Vagina (tissue), 2 donors: ENCODE results near the gene SPTBN1. TPM values are rescaled to one million over a fixed set of nuclear protein-coding genes. Genes with fewer than 3 reads are reported as not detected.

Experiments
- DNase-seq, 2 donors: peaks; one replicate each; pipeline ENCODE4 v3.0.0-alpha.2; 2017; ENCODE audit errors: extremely low spot score in 2 of 2
- H3K27ac ChIP-seq: fragments of 200-600 bp; sonication (generic); one replicate; pipeline ENCODE4 v1.5.1; 2019
- H3K27me3 ChIP-seq: fragments of 200-600 bp; sonication (generic); one replicate; pipeline ENCODE4 v1.5.1; 2019
- H3K36me3 ChIP-seq, 2 donors: fragments of 200-600 bp; sonication (generic); one replicate each; pipeline ENCODE4 v1.5.1; 2017 to 2019
- H3K4me1 ChIP-seq: fragments of 200-600 bp; sonication (generic); one replicate; pipeline ENCODE4 v1.5.1; 2019
- H3K4me3 ChIP-seq, 2 donors: fragments of 200-600 bp; sonication (generic); 1 replicate in 1 of 2; 2 replicates in 1 of 2; pipeline ENCODE4 v1.5.1; 2016 to 2019
- H3K9me3 ChIP-seq: fragments of 200-600 bp; sonication (generic); one replicate; pipeline ENCODE4 v1.5.1; 2019
- CTCF ChIP-seq, 3 experiments: fragments of 450-650 bp in 2 of 3; fragments of 200-600 bp in 1 of 3; sonication (generic) in 1 of 3; IDR thresholded peaks; one replicate each; pipeline ENCODE4 v1.5.1; 2017 to 2019; ENCODE audit warnings: antibody characterized with exemption in 3 of 3, mild to moderate bottlenecking in 2 of 3, moderate library complexity in 2 of 3
- POLR2A ChIP-seq, 2 donors: fragments of 450-650 bp; IDR thresholded peaks; one replicate each; pipeline ENCODE4 v1.6.1; 2017; ENCODE audit warnings: antibody characterized with exemption in 2 of 2, mild to moderate bottlenecking in 2 of 2, moderate library complexity in 2 of 2
- POLR2AphosphoS5 ChIP-seq, 2 donors: sonication (generic); formaldehyde crosslinking; IDR thresholded peaks; one replicate each; pipeline ENCODE4 v1.9.0; 2017; ENCODE audit warnings: antibody characterized with exemption in 2 of 2, mild to moderate bottlenecking in 2 of 2, low read depth in 1 of 2; ENCODE audit not compliant: insufficient read depth in 1 of 2
- intact Hi-C: fragments of 100-400 bp; cut with DNase I; formaldehyde crosslinking; loops from one replicate; pipeline ENCODE4 v1.15.1; 2023
- total RNA-seq: library from RNA; depleted of rRNA; stranded (reverse); fragments of >200 nt; gene quantifications from one replicate; pipeline ENCODE4 v1.2.3, GENCODE V29; 2016

Gene SPTBN1
- total RNA-seq, 1 donor from 2014 or later = 278 TPM

DNA sequence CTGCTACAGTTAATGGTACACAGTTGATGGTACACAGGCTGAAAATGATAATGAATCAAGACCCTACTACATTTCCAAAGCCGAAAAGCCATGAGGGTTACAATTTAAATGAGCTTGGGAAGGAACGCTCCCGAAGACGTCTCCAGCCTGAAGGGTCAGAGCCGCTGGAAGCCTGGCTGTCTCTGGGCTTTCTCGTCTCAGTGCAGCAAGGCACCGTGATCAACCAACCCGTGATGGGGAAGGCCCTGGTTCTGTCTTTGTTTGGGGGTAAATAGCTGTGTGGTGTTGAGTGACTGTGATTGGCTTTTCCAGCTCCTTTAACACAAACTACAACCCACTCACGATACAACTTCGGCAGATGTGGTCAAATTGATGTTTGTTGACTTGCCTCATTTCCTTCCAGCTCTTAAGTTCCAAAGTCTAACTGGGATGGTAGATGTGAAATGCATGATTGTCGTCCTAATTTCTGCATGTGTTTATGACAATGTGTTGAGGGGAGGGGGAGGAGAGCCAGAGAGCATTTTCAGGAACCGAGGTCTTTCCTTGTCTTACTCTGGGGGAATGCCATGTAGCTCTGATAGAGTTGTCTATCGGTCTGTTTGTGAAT is 207.4 kb downstream of the SPTBN1 start:
- Histone ChIP-seq H3K9me3 (no peaks in the 10 kb centered on the region), H3K27me3 (no peaks in the 10 kb centered on the region), H3K4me1 (peaks cover 42% of the 10 kb centered on the region), H3K4me3 (no peak overlapping the region), H3K27ac (no peak overlapping the region), H3K36me3 (peaks cover 0 to 62% of the 10 kb centered on the region in 2 donors)
- intact Hi-C loops = no loop called here
- TF ChIP-seq POLR2A (IDR thresholded peaks at IDR 0.05) (no peak), CTCF (IDR thresholded peaks at IDR 0.05) (no peak), POLR2AphosphoS5 (IDR thresholded peaks at IDR 0.05; ENCODE audit: insufficient read depth in 1 of 2, low read depth in 1 of 2) (no peak)
- peak in 1 of 2 donors; percentile 83 for DNase-seq

DNA sequence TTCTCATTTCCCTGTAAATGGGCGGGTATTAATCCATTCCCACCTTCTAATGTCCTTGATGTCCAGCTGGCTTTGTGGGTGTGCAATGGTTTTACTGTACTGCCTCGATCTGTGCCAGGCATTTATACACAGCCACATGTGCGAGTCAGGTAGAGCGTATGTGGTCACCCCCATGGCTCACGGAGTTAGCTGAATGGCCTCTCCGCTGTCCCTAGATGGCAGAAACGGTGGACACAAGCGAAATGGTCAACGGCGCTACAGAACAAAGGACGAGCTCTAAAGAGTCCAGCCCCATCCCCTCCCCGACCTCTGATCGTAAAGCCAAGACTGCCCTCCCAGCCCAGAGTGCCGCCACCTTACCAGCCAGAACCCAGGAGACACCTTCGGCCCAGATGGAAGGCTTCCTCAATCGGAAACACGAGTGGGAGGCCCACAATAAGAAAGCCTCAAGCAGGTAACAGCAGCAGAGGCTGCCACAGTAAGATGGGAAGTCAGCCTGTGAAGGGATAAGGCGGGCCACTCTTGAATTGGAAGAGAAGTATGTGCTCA is 208.2 kb downstream of the SPTBN1 start:
- intact Hi-C loops = no loop called here
- Histone ChIP-seq H3K4me1 (peaks cover 44% of the 10 kb centered on the region), H3K27me3 (no peaks in the 10 kb centered on the region), H3K27ac (peak overlapping the region; percentile 82), H3K4me3 (no peak overlapping the region), H3K36me3 (peaks cover 0 to 63% of the 10 kb centered on the region in 2 donors), H3K9me3 (no peaks in the 10 kb centered on the region)
- peak in 1 of 2 donors; percentile 80 for DNase-seq
- TF ChIP-seq POLR2AphosphoS5 (IDR thresholded peaks at IDR 0.05; ENCODE audit: insufficient read depth in 1 of 2, low read depth in 1 of 2) = no peak
- TF ChIP-seq POLR2A (IDR thresholded peaks at IDR 0.05) = no peak
- no peak for TF ChIP-seq CTCF (IDR thresholded peaks at IDR 0.05)

- H3K4me1 ChIP-seq = peaks cover 56% of the 10 kb centered on the region
- H3K27me3 ChIP-seq = no peaks in the 10 kb centered on the region
- TF ChIP-seq POLR2AphosphoS5 (IDR thresholded peaks at IDR 0.05; ENCODE audit: insufficient read depth in 1 of 2, low read depth in 1 of 2) (no peak), CTCF (IDR thresholded peaks at IDR 0.05) (peak in 2 of 3 experiments; percentile 33 to 50)
- no peak overlapping the region for H3K4me3 ChIP-seq
- DNase-seq = peak in 1 of 2 donors; percentile 84
- intact Hi-C loops = no loop called here
- peak overlapping the region; percentile 82 for H3K27ac ChIP-seq
- H3K9me3 ChIP-seq = no peaks in the 10 kb centered on the region
- H3K36me3 ChIP-seq = peaks cover 0 to 53% of the 10 kb centered on the region in 2 donors
Observed at GRCh38 chr2:54665436-54665856, 209.3 kb downstream of the SPTBN1 start.

GRCh38 chr2:54666131-54666633 is 210.1 kb downstream of the SPTBN1 start:
- peaks cover 0 to 45% of the 10 kb centered on the region in 2 donors for H3K36me3 ChIP-seq
- H3K9me3 ChIP-seq = no peaks in the 10 kb centered on the region
- TF ChIP-seq POLR2AphosphoS5 (IDR thresholded peaks at IDR 0.05; ENCODE audit: insufficient read depth in 1 of 2, low read depth in 1 of 2) (peak in 1 of 2 donors; percentile 61), CTCF (IDR thresholded peaks at IDR 0.05) (no peak)
- peak overlapping the region; percentile 82 for H3K27ac ChIP-seq
- H3K4me1 ChIP-seq = peaks cover 56% of the 10 kb centered on the region
- peak overlapping the region in 1 of 2 donors; percentile 14 for H3K4me3 ChIP-seq
- H3K27me3 ChIP-seq = no peaks in the 10 kb centered on the region
- intact Hi-C loops = no loop called here
- peak in 1 of 2 donors; percentile 90 for DNase-seq
